Retinal pigment epithelial cell (primary cell): ENCODE results near the gene TSPAN9.

Experiments
- DNase-seq: peaks from one replicate; pipeline ENCODE4 v3.0.0-alpha.2; 2010; ENCODE audit warnings: low read depth
- H3K4me3 ChIP-seq: 2 replicates; pipeline ENCODE4 v1.5.1; 2011; ENCODE audit warnings: mild to moderate bottlenecking, low read length, control low read depth, moderate library complexity
- TF ChIP-seq, protein P1 (sequence below): conservative IDR thresholded peaks from 2 replicates; pipeline ENCODE4 v1.5.1; 2011; ENCODE audit warnings: low read depth, low read length, control low read depth, inconsistent platforms

TSPAN9 gene

DNA sequence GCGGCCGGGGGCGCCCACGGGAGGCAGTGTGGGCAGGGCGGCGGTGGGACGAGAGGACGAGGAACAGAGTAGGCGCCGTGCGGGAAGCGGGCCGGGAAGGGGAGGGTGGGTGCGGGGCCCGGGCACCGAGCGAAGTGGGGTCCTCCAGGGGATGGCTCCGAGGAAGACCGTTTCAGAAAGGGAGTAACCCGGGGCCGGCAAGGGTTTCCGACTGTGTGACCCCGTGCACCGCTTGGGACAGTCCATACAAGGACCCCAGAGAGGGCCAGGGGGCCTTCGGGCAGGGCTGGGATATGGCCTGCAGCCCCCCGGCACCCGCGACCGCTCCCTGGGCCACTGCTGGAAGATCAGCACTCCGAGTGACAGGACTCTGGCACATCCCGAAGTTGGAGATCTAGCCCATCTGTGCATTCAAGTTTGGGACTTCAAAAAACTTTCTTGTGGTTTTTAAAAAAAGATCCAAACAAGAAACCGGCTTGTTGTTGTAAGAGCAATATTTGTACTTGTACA lies 448 bp downstream of the TSPAN9 start:
- TF ChIP-seq, protein P1, sequence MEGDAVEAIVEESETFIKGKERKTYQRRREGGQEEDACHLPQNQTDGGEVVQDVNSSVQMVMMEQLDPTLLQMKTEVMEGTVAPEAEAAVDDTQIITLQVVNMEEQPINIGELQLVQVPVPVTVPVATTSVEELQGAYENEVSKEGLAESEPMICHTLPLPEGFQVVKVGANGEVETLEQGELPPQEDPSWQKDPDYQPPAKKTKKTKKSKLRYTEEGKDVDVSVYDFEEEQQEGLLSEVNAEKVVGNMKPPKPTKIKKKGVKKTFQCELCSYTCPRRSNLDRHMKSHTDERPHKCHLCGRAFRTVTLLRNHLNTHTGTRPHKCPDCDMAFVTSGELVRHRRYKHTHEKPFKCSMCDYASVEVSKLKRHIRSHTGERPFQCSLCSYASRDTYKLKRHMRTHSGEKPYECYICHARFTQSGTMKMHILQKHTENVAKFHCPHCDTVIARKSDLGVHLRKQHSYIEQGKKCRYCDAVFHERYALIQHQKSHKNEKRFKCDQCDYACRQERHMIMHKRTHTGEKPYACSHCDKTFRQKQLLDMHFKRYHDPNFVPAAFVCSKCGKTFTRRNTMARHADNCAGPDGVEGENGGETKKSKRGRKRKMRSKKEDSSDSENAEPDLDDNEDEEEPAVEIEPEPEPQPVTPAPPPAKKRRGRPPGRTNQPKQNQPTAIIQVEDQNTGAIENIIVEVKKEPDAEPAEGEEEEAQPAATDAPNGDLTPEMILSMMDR = no peak
- no peak for DNase-seq
- peak overlapping the region; percentile 83 for H3K4me3 ChIP-seq

DNA sequence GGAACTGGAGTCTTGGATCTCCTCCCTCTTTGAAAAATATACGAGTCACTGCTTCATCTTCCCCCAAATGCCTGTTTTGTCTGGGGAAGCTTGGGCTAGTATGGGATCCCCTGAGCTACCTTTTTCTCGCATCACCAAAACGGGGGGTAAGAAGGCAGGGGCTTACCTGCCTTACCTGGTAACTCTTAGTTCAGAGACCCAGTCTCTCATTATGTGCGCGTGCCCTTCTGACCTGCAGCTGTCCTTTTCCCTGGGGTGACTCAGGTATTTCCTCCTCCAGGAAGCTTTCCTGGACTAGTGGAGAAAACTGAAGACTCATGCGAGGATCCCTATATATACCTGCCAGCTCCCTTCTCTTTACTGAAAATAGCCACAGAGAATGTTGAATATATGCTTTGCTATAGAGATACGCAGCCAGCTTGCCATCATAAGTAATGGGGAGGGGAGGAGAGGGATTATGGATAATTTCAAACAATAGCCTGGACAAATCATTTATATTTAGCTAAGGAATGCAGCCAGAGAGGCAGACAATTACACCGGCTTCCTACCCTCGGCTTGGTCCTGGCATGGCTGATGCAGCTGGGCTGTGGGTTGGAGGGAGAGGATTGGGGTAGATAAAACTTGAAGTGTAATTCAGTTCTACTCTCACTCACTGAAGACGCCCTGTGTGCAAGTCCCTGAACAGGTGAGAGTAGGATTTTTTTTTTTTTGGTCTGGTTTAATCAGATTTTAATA lies 1.1 kb downstream of the TSPAN9 start:
- TF ChIP-seq, protein P1 = no peak
- peak overlapping the region; percentile 83 for H3K4me3 ChIP-seq
- DNase-seq = no peak

DNA sequence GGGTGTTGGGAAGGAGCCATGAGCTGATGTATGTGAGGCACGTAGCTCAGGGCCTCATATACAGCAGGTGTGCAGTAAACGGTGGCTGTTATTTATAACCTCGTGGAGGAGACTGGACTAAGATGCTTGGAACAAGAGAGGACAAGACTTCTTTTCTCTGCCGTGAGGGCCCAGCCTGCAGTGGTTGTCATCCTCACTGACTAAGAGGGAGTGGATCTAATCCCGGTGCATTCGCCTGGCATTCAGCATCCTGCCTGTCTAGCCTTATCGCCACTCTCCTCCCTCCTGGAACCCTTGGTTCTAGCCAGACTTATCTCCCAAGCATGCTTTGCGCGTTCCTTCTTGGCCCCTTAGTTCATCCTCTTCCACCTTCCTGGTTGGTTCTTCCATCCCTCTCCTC lies 3.9 kb downstream of the TSPAN9 start:
- H3K4me3 ChIP-seq = no peak overlapping the region
- DNase-seq = no peak
- TF ChIP-seq, protein P1 = no peak

DNA sequence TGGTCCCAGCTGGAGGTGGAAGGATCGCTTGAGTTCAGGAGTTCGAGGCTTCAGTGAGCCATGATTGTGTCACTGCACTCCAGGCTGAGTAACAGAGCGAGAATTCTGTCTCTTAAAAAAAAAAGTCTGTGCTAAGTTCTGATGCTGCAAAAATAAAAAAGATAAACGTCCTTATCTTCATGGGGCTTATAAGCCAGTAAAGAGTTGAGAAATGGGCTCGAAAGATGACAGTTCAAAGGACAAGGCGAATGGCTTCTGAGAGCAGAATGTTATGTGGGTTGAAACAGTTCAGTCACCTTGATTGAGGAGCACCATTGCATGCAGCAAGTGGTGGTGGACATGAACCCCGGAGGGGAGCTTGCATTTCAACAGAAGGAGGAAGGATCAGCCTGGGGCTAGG lies 4.7 kb downstream of the TSPAN9 start:
- TF ChIP-seq, protein P1 = no peak
- no peak overlapping the region for H3K4me3 ChIP-seq
- DNase-seq = no peak

DNA sequence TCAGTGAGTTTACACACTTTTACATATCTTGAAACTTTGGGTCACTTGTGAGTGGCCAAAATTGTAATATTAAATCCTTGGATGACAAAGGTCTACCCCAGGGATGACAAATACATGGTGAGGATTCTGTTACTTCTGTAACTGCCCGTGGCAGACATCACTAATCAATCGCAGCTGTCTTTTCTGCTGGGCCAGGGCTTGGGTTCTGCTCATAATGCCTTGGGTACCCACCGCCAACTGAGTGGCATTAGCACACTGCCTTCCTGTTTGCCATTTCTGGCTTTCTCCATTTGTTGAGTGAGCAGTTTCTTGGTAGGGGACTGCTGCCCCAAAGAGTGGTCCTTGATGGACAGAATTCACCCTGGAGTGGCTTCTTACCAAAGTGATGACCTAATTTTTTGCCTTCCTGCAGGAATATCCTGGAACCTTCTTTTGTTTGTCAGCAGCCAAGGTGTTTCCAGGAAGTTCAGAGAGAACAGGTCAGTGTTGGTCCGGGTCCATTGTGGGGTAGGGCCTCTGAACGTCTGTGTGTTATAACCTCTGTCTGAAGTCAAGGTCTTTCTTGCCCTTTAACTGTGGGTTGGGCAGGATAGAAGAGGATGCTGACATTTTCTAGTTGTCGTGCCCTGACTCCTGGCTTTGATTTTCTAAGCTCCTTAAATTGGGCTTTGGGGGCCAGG lies 6.2 kb downstream of the TSPAN9 start:
- TF ChIP-seq, protein P1 = no peak
- H3K4me3 ChIP-seq = no peak overlapping the region
- DNase-seq = no peak

DNA sequence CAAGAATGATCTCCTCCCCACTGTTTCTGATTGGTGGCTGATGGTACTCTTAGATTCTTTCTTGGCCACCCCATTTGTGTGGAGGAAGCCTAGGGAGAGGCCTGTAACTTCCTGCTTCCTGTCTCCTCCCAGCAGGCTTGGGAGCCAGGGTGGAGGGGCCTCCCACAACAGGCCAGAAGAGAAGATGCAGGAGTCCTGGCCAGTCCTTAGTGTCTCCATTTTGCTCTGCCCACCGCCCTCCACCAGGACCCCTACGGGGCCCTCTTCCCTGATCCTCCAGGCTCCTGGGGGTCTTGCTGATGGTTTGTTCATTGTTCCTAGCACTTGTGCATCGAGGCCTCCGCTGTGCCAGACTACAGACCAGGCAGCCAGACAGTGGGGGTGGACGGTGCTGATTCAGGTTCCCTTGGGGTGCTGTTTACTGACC lies 6.8 kb downstream of the TSPAN9 start:
- TF ChIP-seq, protein P1 = no peak
- H3K4me3 ChIP-seq = no peak overlapping the region
- DNase-seq = no peak
